Endodermal cell (in vitro differentiated cells): ENCODE results near the gene FDPS. TPM values are rescaled to one million over a fixed set of nuclear protein-coding genes. Genes with fewer than 3 reads are reported as not detected.

Experiments used
- DNase-seq: peaks from one replicate; pipeline ENCODE4 v3.0.0-alpha.2; 2017
- H3K27ac ChIP-seq: 2 replicates; pipeline ENCODE4 v1.5.1; 2013; ENCODE audit warnings: mild to moderate bottlenecking, low read depth, low read length, moderate library complexity
- H3K27me3 ChIP-seq: 2 replicates; pipeline ENCODE4 v1.6.1; 2013; ENCODE audit warnings: mild to moderate bottlenecking, low read length, moderate library complexity; ENCODE audit not compliant: insufficient read depth, control insufficient read depth, poor library complexity, severe bottlenecking
- H3K36me3 ChIP-seq: 2 replicates; pipeline ENCODE4 v1.7.0; 2013; ENCODE audit warnings: mild to moderate bottlenecking, low read length, moderate library complexity; ENCODE audit not compliant: control insufficient read depth, insufficient read depth
- H3K4me1 ChIP-seq: one replicate; pipeline ENCODE4 v1.7.0; 2013; ENCODE audit warnings: low read length; ENCODE audit not compliant: control insufficient read depth, insufficient read depth
- H3K4me3 ChIP-seq: 2 replicates; pipeline ENCODE4 v1.5.1; 2013; ENCODE audit warnings: mild to moderate bottlenecking, low read length, moderate library complexity
- H3K9ac ChIP-seq: 2 replicates; pipeline ENCODE4 v1.6.1; 2013; ENCODE audit warnings: mild to moderate bottlenecking, low read length, moderate library complexity; ENCODE audit not compliant: poor library complexity, severe bottlenecking; ENCODE audit errors: extremely low read depth
- H3K9me3 ChIP-seq: 2 replicates; pipeline ENCODE4 v1.6.1; 2013; ENCODE audit warnings: mild to moderate bottlenecking, low read length, moderate library complexity; ENCODE audit not compliant: control insufficient read depth
- H3K27ac Mint-ChIP-seq: 2 replicates; pipeline ENCODE4 v1.8.0; 2020; ENCODE audit warnings: mixed read lengths
- H3K27me3 Mint-ChIP-seq: 2 replicates; pipeline ENCODE4 v1.8.0; 2021; ENCODE audit warnings: mild to moderate bottlenecking, mixed read lengths; ENCODE audit not compliant: insufficient read depth
- H3K36me3 Mint-ChIP-seq: 2 replicates; pipeline ENCODE4 v1.8.0; 2020; ENCODE audit warnings: low read depth, mixed read lengths
- H3K4me1 Mint-ChIP-seq: 2 replicates; pipeline ENCODE4 v1.8.0; 2020; ENCODE audit warnings: mixed read lengths
- H3K4me3 Mint-ChIP-seq: 2 replicates; pipeline ENCODE4 v1.8.0; 2020; ENCODE audit warnings: mild to moderate bottlenecking, moderate library complexity, mixed read lengths
- H3K9me3 Mint-ChIP-seq: 2 replicates; pipeline ENCODE4 v1.8.0; 2020; ENCODE audit warnings: mild to moderate bottlenecking, mixed read lengths
- CTCF ChIP-seq: fragments of 200-600 bp; sonication (generic); conservative IDR thresholded peaks from 2 replicates; pipeline ENCODE4 v1.5.0; 2021; ENCODE audit warnings: antibody characterized with exemption, mild to moderate bottlenecking
- WGBS, 2 experiments: methylation state at CpG; one replicate each; pipeline versions ENCODE4 v1.1.5 to v1.1.7; 2013; ENCODE audit warnings: missing lambda C conversion rate in 2 of 2, mixed read lengths in 1 of 2; ENCODE audit not compliant: insufficient coverage in 1 of 2, insufficient read length in 1 of 2; 5-methylcytosine and 5-hydroxymethylcytosine counted together
- total RNA-seq, 2 donors: library from RNA; stranded (reverse); fragmentation: NEBNext Ultra II Directional in 1 of 2; extraction: Animal tissue kit (Norgen Biotek cat#: 25700) in 1 of 2; gene quantifications; 2 replicates in 1 of 2; 3 replicates in 1 of 2; pipeline ENCODE4 v1.2.1, GENCODE V29; 2021

Gene FDPS
- total RNA-seq, 2 donors from 2014 or later, result 247 to 250 TPM

DNA sequence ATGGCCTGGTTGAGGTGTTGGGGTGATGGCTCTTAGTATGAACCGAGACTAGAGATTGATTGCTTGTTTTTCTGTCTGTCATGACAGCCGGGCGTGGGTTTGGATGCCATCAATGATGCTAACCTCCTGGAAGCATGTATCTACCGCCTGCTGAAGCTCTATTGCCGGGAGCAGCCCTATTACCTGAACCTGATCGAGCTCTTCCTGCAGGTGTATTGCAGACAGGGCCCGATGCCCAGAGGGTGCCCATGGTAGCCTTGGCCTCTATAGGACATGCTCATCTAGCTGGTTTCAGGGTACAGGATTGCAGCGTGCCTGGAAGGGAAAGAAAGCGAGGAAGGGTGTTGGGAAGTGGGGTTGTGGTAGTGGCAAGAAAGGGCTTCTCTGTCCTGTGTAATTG, 9.4 kb downstream of the FDPS start:
- H3K27me3 Mint-ChIP-seq, result peaks cover 14% of the 10 kb centered on the region
- H3K36me3 Mint-ChIP-seq, result peaks cover 40% of the 10 kb centered on the region
- H3K27ac Mint-ChIP-seq, result no peak overlapping the region
- 96 to 100% methylated on average over 3 to 9 of the region's 9 CpGs for WGBS, 2 experiments
- no peaks in the 10 kb centered on the region for H3K9me3 ChIP-seq
- H3K4me3 Mint-ChIP-seq, result no peak overlapping the region
- no peak overlapping the region for H3K4me3 ChIP-seq
- peak; percentile 40 for DNase-seq
- peaks cover 3% of the 10 kb centered on the region for H3K4me1 ChIP-seq
- peaks cover 23% of the 10 kb centered on the region for H3K4me1 Mint-ChIP-seq
- H3K9me3 Mint-ChIP-seq, result no peaks in the 10 kb centered on the region
- no peaks in the 10 kb centered on the region for H3K27me3 ChIP-seq
- H3K9ac ChIP-seq, result no peak overlapping the region
- no peak overlapping the region for H3K27ac ChIP-seq
- H3K36me3 ChIP-seq, result peaks cover 56% of the 10 kb centered on the region
- no peak for TF ChIP-seq CTCF

- Histone ChIP-seq H3K9me3 (no peaks in the 10 kb centered on the region), H3K27ac (no peak overlapping the region), H3K9ac (no peak overlapping the region), H3K36me3 (peaks cover 41% of the 10 kb centered on the region), H3K27me3 (no peaks in the 10 kb centered on the region), H3K4me3 (no peak overlapping the region), H3K4me1 (peaks cover 3% of the 10 kb centered on the region)
- no peaks in the 10 kb centered on the region for H3K9me3 Mint-ChIP-seq
- H3K4me3 Mint-ChIP-seq, result no peak overlapping the region
- no peak for TF ChIP-seq CTCF
- 93 to 100% methylated on average over 3 to 5 of the region's 5 CpGs for WGBS, 2 experiments
- peaks cover 23% of the 10 kb centered on the region for H3K4me1 Mint-ChIP-seq
- peaks cover 14% of the 10 kb centered on the region for H3K27me3 Mint-ChIP-seq
- H3K27ac Mint-ChIP-seq, result no peak overlapping the region
- peaks cover 32% of the 10 kb centered on the region for H3K36me3 Mint-ChIP-seq
- DNase-seq, result no peak
These were observed 10.9 kb downstream of the FDPS start for GRCh38 chr1:155319536-155319935.

DNA sequence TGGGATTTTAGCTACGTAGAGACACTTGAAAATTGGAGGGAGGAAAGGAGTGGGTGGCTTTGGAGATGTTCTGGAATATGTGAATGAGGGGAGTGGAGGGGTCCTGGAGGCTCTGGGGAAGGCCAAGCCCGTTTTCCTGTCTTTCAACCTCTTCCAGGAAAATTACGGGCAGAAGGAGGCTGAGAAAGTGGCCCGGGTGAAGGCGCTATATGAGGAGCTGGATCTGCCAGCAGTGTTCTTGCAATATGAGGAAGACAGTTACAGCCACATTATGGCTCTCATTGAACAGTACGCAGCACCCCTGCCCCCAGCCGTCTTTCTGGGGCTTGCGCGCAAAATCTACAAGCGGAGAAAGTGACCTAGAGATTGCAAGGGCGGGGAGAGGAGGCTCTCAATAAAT, 11.6 kb downstream of the FDPS start:
- peak overlapping the region; percentile 90 for H3K4me3 Mint-ChIP-seq
- Histone ChIP-seq H3K36me3 (peaks cover 36% of the 10 kb centered on the region), H3K27ac (peak overlapping the region; percentile 18), H3K4me3 (peak overlapping the region; percentile 72), H3K27me3 (no peaks in the 10 kb centered on the region), H3K4me1 (peaks cover 3% of the 10 kb centered on the region), H3K9me3 (no peaks in the 10 kb centered on the region), H3K9ac (no peak overlapping the region)
- peaks cover 23% of the 10 kb centered on the region for H3K4me1 Mint-ChIP-seq
- peak overlapping the region; percentile 2 for H3K27ac Mint-ChIP-seq
- peaks cover 28% of the 10 kb centered on the region for H3K36me3 Mint-ChIP-seq
- TF ChIP-seq CTCF, result no peak
- H3K27me3 Mint-ChIP-seq, result peaks cover 14% of the 10 kb centered on the region
- peak; percentile 60 for DNase-seq
- WGBS, 2 experiments, result 85 to 92% methylated on average over 10 to 11 of the region's 11 CpGs
- H3K9me3 Mint-ChIP-seq, result no peaks in the 10 kb centered on the region
